K562 (cell line): ENCODE data around the gene CDR2L. TPM values are rescaled to one million over a fixed set of nuclear protein-coding genes. Genes with fewer than 3 reads are reported as not detected.

ENCODE experiments used
- ATF7 ChIP-seq: fragments of 450-650 bp; IDR thresholded peaks from 2 replicates; pipeline ENCODE4 v1.7.1; 2014; ENCODE audit warnings: mild to moderate bottlenecking, moderate library complexity
- CBFA2T2 ChIP-seq: fragments of 450-650 bp; conservative IDR thresholded peaks from 2 replicates; pipeline ENCODE4 v1.6.1; 2017; ENCODE audit warnings: mild to moderate bottlenecking
- DEAF1 ChIP-seq: fragments of 450-650 bp; formaldehyde crosslinking; IDR thresholded peaks from 2 replicates; pipeline ENCODE4 v1.4.0; 2020; ENCODE audit warnings: mild to moderate bottlenecking, moderate library complexity
- ELF1 ChIP-seq: fragments of 200-800 bp; sonication (Bioruptor generic); IDR thresholded peaks from 2 replicates; pipeline ENCODE4 v1.6.1; 2016; ENCODE audit warnings: missing genetic modification characterization, missing compliant biosample characterization
- FOXK2 ChIP-seq, 2 experiments: fragments of 450-650 bp; IDR thresholded peaks in 1 of 2; conservative IDR thresholded peaks in 1 of 2; 2 replicates each; pipeline ENCODE4 v1.6.1; 2016; ENCODE audit warnings: low read depth in 2 of 2, mild to moderate bottlenecking in 1 of 2
- FOXM1 ChIP-seq, 2 experiments: fragments of 450-650 bp in 1 of 2; sonication (generic) in 1 of 2; formaldehyde crosslinking in 1 of 2; IDR thresholded peaks; 2 replicates each; pipeline versions ENCODE4 v1.6.1 to v1.9.0; 2017 to 2022; ENCODE audit warnings: low read depth in 2 of 2, mild to moderate bottlenecking in 2 of 2, missing genetic modification reagents in 1 of 2, moderate library complexity in 1 of 2
- FOXP1 ChIP-seq: sonication (generic); formaldehyde crosslinking; IDR thresholded peaks from 2 replicates; pipeline ENCODE4 v1.8.0; 2022; ENCODE audit warnings: mild to moderate bottlenecking, missing genetic modification reagents
- HMGXB4 ChIP-seq: sonication (generic); formaldehyde crosslinking; IDR thresholded peaks from 2 replicates; pipeline ENCODE4 v1.8.1; 2023; ENCODE audit warnings: mild to moderate bottlenecking, missing genetic modification reagents
- IRF1 ChIP-seq: sonication (generic); formaldehyde crosslinking; IDR thresholded peaks from 2 replicates; pipeline ENCODE4 v1.8.0; 2022; ENCODE audit warnings: missing genetic modification reagents, mild to moderate bottlenecking, borderline replicate concordance
- KDM1A ChIP-seq, 2 experiments: fragments of 450-650 bp; IDR thresholded peaks; 2 replicates each; pipeline ENCODE4 v1.6.1; 2016; ENCODE audit warnings: mild to moderate bottlenecking in 2 of 2
- MAX ChIP-seq: sonication (generic); formaldehyde crosslinking; IDR thresholded peaks from 2 replicates; pipeline ENCODE4 v1.9.0; 2022; ENCODE audit warnings: mild to moderate bottlenecking, missing genetic modification reagents
- MAZ ChIP-seq, 2 experiments: fragments of 450-650 bp in 1 of 2; sonication (generic) in 1 of 2; formaldehyde crosslinking; IDR thresholded peaks in 1 of 2; conservative IDR thresholded peaks in 1 of 2; 2 replicates each; pipeline versions ENCODE4 v1.4.0 to v1.5.0; 2020; ENCODE audit warnings: mild to moderate bottlenecking in 1 of 2, missing genetic modification reagents in 1 of 2
- MITF ChIP-seq: IDR thresholded peaks from 2 replicates; pipeline ENCODE4 v1.6.1; 2014; ENCODE audit warnings: antibody characterized with exemption
- MLX ChIP-seq, 2 experiments: fragments of 450-650 bp in 1 of 2; sonication (generic) in 1 of 2; formaldehyde crosslinking; conservative IDR thresholded peaks; 2 replicates each; pipeline versions ENCODE4 v1.4.0 to v1.8.1; 2020 to 2022; ENCODE audit warnings: mild to moderate bottlenecking in 1 of 2, missing genetic modification reagents in 1 of 2
- SMAD1 ChIP-seq: fragments of 150-350 bp; IDR thresholded peaks from 2 replicates; pipeline ENCODE4 v1.6.1; 2014; ENCODE audit warnings: low read length, low read depth; ENCODE audit not compliant: partially characterized antibody
- SOX6 ChIP-seq: fragments of 450-650 bp; IDR thresholded peaks from 2 replicates; pipeline ENCODE4 v1.6.1; 2014; ENCODE audit warnings: mild to moderate bottlenecking
- ZFX ChIP-seq: sonication (generic); formaldehyde crosslinking; IDR thresholded peaks from 2 replicates; pipeline ENCODE4 v1.8.0; 2022; ENCODE audit warnings: mild to moderate bottlenecking, missing genetic modification reagents, moderate library complexity
- ZNF431 ChIP-seq: sonication (generic); formaldehyde crosslinking; IDR thresholded peaks from 2 replicates; pipeline ENCODE4 v1.8.0; 2022; ENCODE audit warnings: mild to moderate bottlenecking, missing genetic modification reagents
- polyA plus RNA-seq, 8 experiments: library from polyadenylated mRNA; depleted of rRNA in 4 of 8; stranded (reverse) in 5 of 8; unstranded in 3 of 8; fragments of >200 nt; fragmentation: Nextera tagmentation in 2 of 8; fragmentation: Illumina TruSeq in 1 of 8; extraction: Ambion mirVana in 2 of 8; extraction: Trizol in 1 of 8; gene quantifications; 2 replicates each; pipeline versions ENCODE4 v1.2.1 to v1.2.3, GENCODE V29; 2011 to 2014; ENCODE audit warnings: inconsistent platforms in 1 of 8, missing spikeins in 1 of 8
- total RNA-seq, 7 experiments: library from RNA; depleted of rRNA in 6 of 7; stranded (reverse); fragments of >200 nt in 6 of 7; fragmentation: Illumina TruSeq in 2 of 7; extraction: Trizol in 2 of 7; gene quantifications; 2 replicates each; pipeline versions ENCODE4 v1.2.1 to v1.2.3, GENCODE V29; 2011 to 2021; ENCODE audit warnings: low replicate concordance in 1 of 7

Gene CDR2L
- total and polyA plus RNA-seq, 9 of the 15 experiments (the other 6 are each of a cell fraction or from before 2014, with no cell fraction given) = 2.7 to 16.0 (median 7.3) TPM

- TF ChIP-seq ZFX (CRISPR knock-in tag) (peak; percentile 65), FOXM1 (IDR thresholded peaks at IDR 0.05; ENCODE audit: low read depth) (no peak), FOXM1 (CRISPR knock-in tag; IDR thresholded peaks at IDR 0.05; ENCODE audit: low read depth) (0 out of 2 replicates have a peak, but pooled peaks have one; percentile 54), SMAD1 (no peak), HMGXB4 (peak; percentile 83; the same call in 1 of the 2 replicates), MITF (0 out of 2 replicates have a peak, but pooled peaks have one; percentile 44), IRF1 (peak; percentile 33; the same call in 1 of the 2 replicates), ATF7 (peak; percentile 56; the same call in 1 of the 2 replicates), CBFA2T2 (peak; percentile 51), MAZ (CRISPR knock-in tag; conservative IDR thresholded peaks at IDR 0.05 in 1 of 2, IDR thresholded peaks at IDR 0.05 in 1 of 2) (peak; percentile 75), KDM1A (IDR thresholded peaks at IDR 0.05) (peak in 1 of 2 experiments; percentile 51; a peak in 1 of 4 replicates), DEAF1 (CRISPR knock-in tag) (peak; percentile 77), FOXP1 (peak; percentile 94), MAX (CRISPR knock-in tag) (peak; percentile 98), MLX (CRISPR knock-in tag; conservative IDR thresholded peaks at IDR 0.05) (0 out of 4 replicates have a peak, but pooled peaks of 1 of the 2 experiments have one; percentile 27), ELF1 (tag) (no peak), FOXK2 (conservative IDR thresholded peaks at IDR 0.05 in 1 of 2, IDR thresholded peaks at IDR 0.05 in 1 of 2; ENCODE audit: low read depth in 2 of 2) (peak; percentile 40 to 86; a peak in 2 of 4 replicates), ZNF431 (CRISPR knock-in tag) (0 out of 2 replicates have a peak, but pooled peaks have one; percentile 64), SOX6 (peak; percentile 55)
Observed at GRCh38 chr17:74960570-74961342, 26.7 kb upstream of the CDR2L start (continued).
